Measurements from ENCODE around the gene NDRG2.

DNA sequence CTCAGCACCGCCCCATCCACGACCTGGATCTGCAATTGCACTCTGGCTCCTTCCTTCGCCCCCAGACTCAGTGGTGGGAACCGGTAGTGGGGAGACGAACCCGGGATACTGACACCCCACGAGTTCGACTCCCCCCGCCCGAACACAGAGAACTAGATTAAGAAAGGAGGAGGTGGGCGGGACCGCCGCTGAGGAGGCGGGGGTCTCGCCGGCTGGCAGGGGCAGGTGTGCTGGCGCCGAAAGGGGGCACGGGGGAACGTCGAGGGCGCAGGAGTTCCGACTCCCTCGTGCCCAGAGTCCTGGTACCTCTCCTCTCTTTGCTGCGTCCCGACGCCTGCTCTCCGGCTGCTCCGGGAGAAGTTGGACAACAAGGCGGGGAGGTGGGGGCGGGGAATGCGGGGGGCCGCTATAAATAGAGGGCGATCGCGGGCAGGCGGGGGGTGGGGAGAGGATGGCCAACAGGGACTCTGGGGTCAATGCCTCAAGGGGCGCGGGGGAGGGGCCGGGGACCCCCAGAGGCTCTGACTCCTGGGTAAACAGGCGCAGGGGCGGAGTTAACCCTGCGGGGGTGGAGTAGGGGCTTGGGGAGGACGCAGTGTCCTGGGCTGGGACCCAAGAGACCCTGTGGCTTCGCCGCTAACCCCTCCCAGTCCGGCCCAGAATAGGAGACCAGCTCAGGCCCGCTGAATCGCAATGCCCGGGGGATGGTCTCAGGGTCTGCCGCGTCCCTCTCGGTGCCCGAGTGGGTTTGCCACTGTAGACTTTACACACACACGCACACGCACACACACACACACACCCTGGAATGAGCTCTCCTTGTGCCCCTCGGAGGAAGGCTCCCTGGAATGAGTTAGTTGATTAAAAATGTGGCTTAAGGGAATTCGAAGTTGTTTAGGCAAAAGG is 761 bp upstream of the NDRG2 start:
- TF ChIP-seq, protein P1, sequence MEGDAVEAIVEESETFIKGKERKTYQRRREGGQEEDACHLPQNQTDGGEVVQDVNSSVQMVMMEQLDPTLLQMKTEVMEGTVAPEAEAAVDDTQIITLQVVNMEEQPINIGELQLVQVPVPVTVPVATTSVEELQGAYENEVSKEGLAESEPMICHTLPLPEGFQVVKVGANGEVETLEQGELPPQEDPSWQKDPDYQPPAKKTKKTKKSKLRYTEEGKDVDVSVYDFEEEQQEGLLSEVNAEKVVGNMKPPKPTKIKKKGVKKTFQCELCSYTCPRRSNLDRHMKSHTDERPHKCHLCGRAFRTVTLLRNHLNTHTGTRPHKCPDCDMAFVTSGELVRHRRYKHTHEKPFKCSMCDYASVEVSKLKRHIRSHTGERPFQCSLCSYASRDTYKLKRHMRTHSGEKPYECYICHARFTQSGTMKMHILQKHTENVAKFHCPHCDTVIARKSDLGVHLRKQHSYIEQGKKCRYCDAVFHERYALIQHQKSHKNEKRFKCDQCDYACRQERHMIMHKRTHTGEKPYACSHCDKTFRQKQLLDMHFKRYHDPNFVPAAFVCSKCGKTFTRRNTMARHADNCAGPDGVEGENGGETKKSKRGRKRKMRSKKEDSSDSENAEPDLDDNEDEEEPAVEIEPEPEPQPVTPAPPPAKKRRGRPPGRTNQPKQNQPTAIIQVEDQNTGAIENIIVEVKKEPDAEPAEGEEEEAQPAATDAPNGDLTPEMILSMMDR (conservative IDR thresholded peaks at IDR 0.05) = no peak
- no peak for TF ChIP-seq ZFX (IDR thresholded peaks at IDR 0.05)

All from C4-2B (cell line).